Spleen (tissue), 7 donors: ENCODE data around the gene CDON.

Experiments used
- CTCF ChIP-seq, 11 experiments: fragments of 200-600 bp in 7 of 11; fragments of 450-650 bp in 4 of 11; sonication (generic) in 4 of 11; IDR thresholded peaks in 8 of 11; conservative IDR thresholded peaks in 3 of 11; 1 replicate in 7 of 11; 2 replicates in 4 of 11; pipeline versions ENCODE4 v1.4.0 to v1.8.0; 2016 to 2021; ENCODE audit warnings: antibody characterized with exemption in 11 of 11, inconsistent platforms in 4 of 11, mild to moderate bottlenecking in 1 of 11
- POLR2A ChIP-seq, 3 donors: fragments of 450-650 bp; IDR thresholded peaks; one replicate each; pipeline ENCODE4 v1.5.1; 2017; ENCODE audit warnings: antibody characterized with exemption in 3 of 3, mild to moderate bottlenecking in 1 of 3
- donor health status: DM: no; HTN: no; CAD: no; lungs with moderate emphysema.
- donor health status: DM: no; HTN: no; CAD: no.
- donor health status: DM: no; HTN: no; CAD: no.

GRCh38 chr11:125943661-125944349, 118.9 kb downstream of the CDON start:
- TF ChIP-seq CTCF (IDR thresholded peaks at IDR 0.05 in 8 of 11, conservative IDR thresholded peaks at IDR 0.05 in 3 of 11) (no peak), POLR2A (IDR thresholded peaks at IDR 0.05) (no peak)
